A549 (cell line): ENCODE data around the gene IQCF2. TPM values are rescaled to one million over a fixed set of nuclear protein-coding genes. Genes with fewer than 3 reads are reported as not detected.
"Not testable (repeated sequence)": the region's sequence is repeated elsewhere in the genome, so short reads cannot be mapped to it uniquely, and the experiment has no call there.

Experiments
- ATAC-seq, 2 experiments: fragments of 200-7000 bp in 1 of 2; fragments of >200 bp in 1 of 2; cut with Nextera tagmentation in 1 of 2; cut with Tn5 transposase in 1 of 2; 3 replicates each; pipeline versions ENCODE4 v1.8.0 to v1.9.1; 2018 to 2020; ENCODE audit warnings: mild to moderate bottlenecking in 1 of 2, moderate library complexity in 1 of 2
- CTCF ChIA-PET: fragments of 300-600 bp; sonication (Branson Sonifier 250); formaldehyde crosslinking; extraction: SDS; loops from one replicate; lab custom pipeline; 2021; ENCODE audit warnings: antibody characterized with exemption, inconsistent platforms; lab: Yijun Ruan, JAX
- POLR2A ChIA-PET: fragments of 350-600 bp; formaldehyde crosslinking; extraction: SDS; loops from one replicate; lab custom pipeline; 2021; ENCODE audit warnings: antibody characterized with exemption, inconsistent platforms; lab: Yijun Ruan, JAX
- DNase-seq, 2 experiments: peaks; one replicate each; pipeline versions ENCODE4 v3.0.0 to v3.0.0-alpha.2; 2011 to 2016; ENCODE audit warnings: low read depth in 1 of 2, low spot score in 1 of 2
- FAIRE-seq: peaks from 2 replicates; lab custom pipeline; 2011; peaks lifted over from hg19 to GRCh38; lab: Jason Lieb, UNC
- H3K27ac ChIP-seq, 2 experiments: fragments of >200 bp; sonication (Bioruptor Twin); formaldehyde crosslinking; 3 replicates each; pipeline ENCODE4 v1.5.1; 2016 to 2017
- H3K4me1 ChIP-seq: fragments of >200 bp; sonication (Bioruptor Twin); formaldehyde crosslinking; 3 replicates; pipeline ENCODE4 v1.6.1; 2016
- H3K4me2 ChIP-seq: fragments of >200 bp; sonication (Bioruptor Twin); formaldehyde crosslinking; 3 replicates; pipeline ENCODE4 v1.6.1; 2016
- H3K4me3 ChIP-seq: fragments of >200 bp; sonication (Bioruptor Twin); formaldehyde crosslinking; 3 replicates; pipeline ENCODE4 v1.5.1; 2016
- H3K9me3 ChIP-seq: fragments of >200 bp; sonication (Bioruptor Twin); formaldehyde crosslinking; 3 replicates; pipeline ENCODE4 v1.6.1; 2016
- BCL3 ChIP-seq: fragments of >200 bp; sonication (Bioruptor Twin); formaldehyde crosslinking; IDR thresholded peaks from 3 replicates; pipeline ENCODE4 v1.6.1; 2016
- CEBPB ChIP-seq, 2 experiments: fragments of >200 bp in 1 of 2; sonication (Bioruptor Twin) in 1 of 2; formaldehyde crosslinking in 1 of 2; IDR thresholded peaks; 2 replicates each; pipeline ENCODE4 v1.6.1; 2012 to 2016
- EHF ChIP-seq: fragments of 250-450 bp; sonication (Bioruptor Pico); IDR thresholded peaks from 2 replicates; pipeline ENCODE4 v1.5.0; 2020; ENCODE audit warnings: mild to moderate bottlenecking
- EP300 ChIP-seq, 2 experiments: fragments of >200 bp; sonication (Bioruptor Twin); formaldehyde crosslinking; IDR thresholded peaks; 2 replicates in 1 of 2; 3 replicates in 1 of 2; pipeline ENCODE4 v1.6.1; 2016 to 2017
- FOSB ChIP-seq: fragments of 250-450 bp; sonication (Bioruptor Pico); IDR thresholded peaks from 2 replicates; pipeline ENCODE4 v1.5.0; 2020; ENCODE audit warnings: mild to moderate bottlenecking, moderate library complexity
- FOXS1 ChIP-seq: fragments of 250-450 bp; sonication (Bioruptor Pico); IDR thresholded peaks from 2 replicates; pipeline ENCODE4 v1.5.0; 2020; ENCODE audit warnings: mild to moderate bottlenecking, moderate library complexity
- HEYL ChIP-seq: fragments of 250-450 bp; sonication (Bioruptor Pico); IDR thresholded peaks from 2 replicates; pipeline ENCODE4 v1.8.0; 2021; ENCODE audit warnings: mild to moderate bottlenecking, moderate library complexity
- JUN ChIP-seq, 2 experiments: fragments of >200 bp; sonication (Bioruptor Twin); formaldehyde crosslinking; IDR thresholded peaks; 2 replicates in 1 of 2; 3 replicates in 1 of 2; pipeline ENCODE4 v1.6.1; 2016 to 2017
- JUNB ChIP-seq: fragments of >200 bp; sonication (Bioruptor Twin); formaldehyde crosslinking; IDR thresholded peaks from 2 replicates; pipeline ENCODE4 v1.6.1; 2016
- KDM1A ChIP-seq: fragments of 200-600 bp; sonication (generic); IDR thresholded peaks from 2 replicates; pipeline ENCODE4 v1.6.1; 2016; ENCODE audit warnings: low read depth, mild to moderate bottlenecking
- MAX ChIP-seq: IDR thresholded peaks from 2 replicates; pipeline ENCODE4 v1.6.1; 2012
- MAZ ChIP-seq: fragments of 150-350 bp; IDR thresholded peaks from 2 replicates; pipeline ENCODE4 v1.6.1; 2014; ENCODE audit warnings: antibody characterized with exemption, low read depth, low read length, borderline replicate concordance
- PBX3 ChIP-seq: IDR thresholded peaks from 2 replicates; pipeline ENCODE4 v1.6.1; 2012
- PHF8 ChIP-seq: fragments of 200-600 bp; sonication (generic); IDR thresholded peaks from 2 replicates; pipeline ENCODE4 v1.6.1; 2016; ENCODE audit warnings: low read depth, mild to moderate bottlenecking, antibody characterized with exemption, moderate library complexity, borderline replicate concordance
- POLR2A ChIP-seq: IDR thresholded peaks from 2 replicates; pipeline ENCODE4 v1.6.1; 2012; ENCODE audit warnings: mild to moderate bottlenecking, low read length
- REST ChIP-seq: fragments of 200-600 bp; sonication (generic); IDR thresholded peaks from 2 replicates; pipeline ENCODE4 v1.6.1; 2016; ENCODE audit warnings: antibody characterized with exemption, mild to moderate bottlenecking, moderate library complexity
- USF2 ChIP-seq: fragments of 450-650 bp; IDR thresholded peaks from 2 replicates; pipeline ENCODE4 v1.6.1; 2014; ENCODE audit warnings: antibody characterized with exemption
- ZC3H11A ChIP-seq: fragments of 450-650 bp; IDR thresholded peaks from 2 replicates; pipeline ENCODE4 v1.6.1; 2014; ENCODE audit warnings: antibody characterized with exemption, mild to moderate bottlenecking
- ZFP36 ChIP-seq: fragments of 450-650 bp; IDR thresholded peaks from 2 replicates; pipeline ENCODE4 v1.6.1; 2014; ENCODE audit warnings: borderline replicate concordance; ENCODE audit not compliant: partially characterized antibody
- ZSCAN20 ChIP-seq: fragments of 250-450 bp; sonication (Bioruptor Pico); IDR thresholded peaks from 2 replicates; pipeline ENCODE4 v1.8.0; 2022; ENCODE audit warnings: mild to moderate bottlenecking, moderate library complexity
- WGBS: methylation state at CpG from one replicate; pipeline ENCODE4 v1.1.6; 2017; ENCODE audit errors: missing lambda C conversion rate; 5-methylcytosine and 5-hydroxymethylcytosine counted together
- polyA plus RNA-seq, 4 experiments: library from polyadenylated mRNA; depleted of rRNA in 3 of 4; stranded (reverse); fragments of >200 nt; fragmentation: RNase III in 1 of 4; extraction: RNeasy Plus Mini Kit Qiagen cat#74134 plus additional on column Dnase treatment in 1 of 4; gene quantifications; 2 replicates in 3 of 4; 3 replicates in 1 of 4; pipeline ENCODE4 v1.2.3, GENCODE V29; 2011 to 2017

The IQCF2 gene
- polyA plus RNA-seq, 2 of the 4 experiments (the other 2 are of a cell fraction) = not detected

GRCh38 chr3:51830836-51831385, 30.5 kb upstream of the IQCF2 start:
- 53% methylated on average over 3 of the region's 4 CpGs for WGBS
- ChIA-PET POLR2A (no interaction called here), CTCF (interaction anchor here (0.7 kb wide), 1 partner anchor 10 kb away, joined by 3 read pairs; no protein-coding TSS in a partner anchor)
- no peak for TF ChIP-seq USF2
- H3K9me3 ChIP-seq = peaks cover 14% of the 10 kb centered on the region
- no peak overlapping the region for H3K4me3 ChIP-seq
- DNase-seq = no peak
- ATAC-seq = no peak
- no peak overlapping the region for H3K27ac ChIP-seq
- no peaks in the 10 kb centered on the region for H3K4me1 ChIP-seq
- no peak for FAIRE-seq
- no peak overlapping the region for H3K4me2 ChIP-seq

GRCh38 chr3:51836606-51837005, 24.8 kb upstream of the IQCF2 start:
- Histone ChIP-seq H3K27ac (no peak overlapping the region), H3K9me3 (peaks cover 7% of the 10 kb centered on the region; the same call in 2 of the 3 replicates), H3K4me2 (no peak overlapping the region), H3K4me3 (no peak overlapping the region), H3K4me1 (no peaks in the 10 kb centered on the region)
- 42% methylated on average over 5 of the region's 5 CpGs for WGBS
- FAIRE-seq (no peak), ATAC-seq (no peak), DNase-seq (no peak)
- TF ChIP-seq PBX3 (no peak), HEYL (CRISPR knock-in tag) (no peak), JUN (IDR thresholded peaks at IDR 0.05) (no peak), KDM1A (no peak), REST (no peak), BCL3 (no peak), CEBPB (IDR thresholded peaks at IDR 0.05) (no peak), MAZ (no peak), FOSB (CRISPR knock-in tag) (no peak), ZFP36 (no peak), EHF (no peak), POLR2A (no peak), JUNB (no peak), EP300 (IDR thresholded peaks at IDR 0.05) (no peak), FOXS1 (CRISPR knock-in tag) (no peak), ZC3H11A (no peak)
- ChIA-PET CTCF (no interaction called here), POLR2A (no interaction called here)

- no peak overlapping the region for H3K4me2 ChIP-seq
- TF ChIP-seq PHF8 (no peak), MAX (no peak), ZSCAN20 (CRISPR knock-in tag) (no peak)
- TF ChIP-seq, all 56 proteins: peak for 0
- no peak overlapping the region for H3K4me3 ChIP-seq
- H3K4me1 ChIP-seq = no peaks in the 10 kb centered on the region
- CTCF ChIA-PET = no interaction called here
- H3K9me3 ChIP-seq = no peaks in the 10 kb centered on the region; the same call in 2 of the 3 replicates
- no peak overlapping the region for H3K27ac ChIP-seq
- POLR2A ChIA-PET = no interaction called here
- 43% methylated on average over 7 of the region's 7 CpGs for WGBS
- ATAC-seq = no peak
- FAIRE-seq = no peak
- DNase-seq = no peak
Observed at GRCh38 chr3:51845129-51845528, 16.3 kb upstream of the IQCF2 start.

GRCh38 chr3:51855411-51855810, 6.0 kb upstream of the IQCF2 start:
- H3K27ac ChIP-seq, ATAC-seq, DNase-seq: not testable (repeated sequence)

More at GRCh38 chr3:51855411-51855810, 6.0 kb upstream of the IQCF2 start:
- H3K4me1 ChIP-seq, H3K4me2 ChIP-seq, H3K4me3 ChIP-seq, H3K9me3 ChIP-seq, CTCF ChIA-PET, FAIRE-seq, POLR2A ChIA-PET: not testable (repeated sequence)
- 88% methylated on average over 1 of the region's 1 CpG for WGBS
